ENCODE measurements around the gene RNF223. TPM values are rescaled to one million over a fixed set of nuclear protein-coding genes. Genes with fewer than 3 reads are reported as not detected.
"Not testable (repeated sequence)": the region's sequence is repeated elsewhere in the genome, so short reads cannot be mapped to it uniquely, and the experiment has no call there.

RNF223 gene
- total RNA-seq, 1 experiment from 2014 or later: not detected

DNA sequence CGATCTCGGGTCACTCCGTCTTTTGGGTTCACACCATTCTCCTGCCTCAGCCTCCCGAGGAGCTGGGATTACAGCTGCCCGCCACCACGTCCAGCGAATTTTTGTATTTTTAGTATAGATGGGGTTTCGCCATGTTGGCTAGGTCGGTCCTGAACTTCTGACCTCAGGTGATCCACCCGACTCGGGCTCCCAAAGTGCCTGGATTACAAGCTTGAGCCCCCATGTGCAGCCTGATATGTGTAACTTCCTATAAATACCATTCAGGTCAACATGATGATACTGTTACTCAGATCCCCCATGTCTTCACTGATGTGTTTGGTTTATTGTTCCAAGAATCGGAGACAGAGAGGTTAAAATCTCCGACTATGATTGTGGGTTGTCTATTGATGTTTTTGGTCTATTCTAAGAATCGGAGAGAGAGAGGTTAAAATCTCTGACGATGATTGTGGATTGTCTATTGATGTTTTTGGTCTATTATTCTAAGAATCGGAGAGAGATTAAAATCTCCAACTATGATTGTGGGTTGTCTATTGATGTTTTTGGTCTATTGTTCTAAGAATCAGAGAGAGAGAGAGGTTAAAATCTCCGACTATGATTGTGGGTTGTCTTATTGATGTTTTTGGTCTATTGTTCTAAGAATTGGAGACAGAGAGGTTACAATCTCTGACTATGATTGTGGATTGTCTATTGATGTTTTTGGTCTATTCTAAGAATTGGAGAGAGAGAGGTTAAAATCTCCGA, 24.7 kb upstream of the RNF223 start:
- Histone ChIP-seq H3K4me3 (no peak overlapping the region), H3K36me3 (no peaks in the 10 kb centered on the region), H3K27me3 (replicated peaks) (0 out of 2 replicates have a peak, but pooled peaks cover 4% of the 10 kb centered on the region), H3K9me3 (replicated peaks) (no peaks in the 10 kb centered on the region), H3K4me1 (replicated peaks) (no peaks in the 10 kb centered on the region), H3K27ac (no peak overlapping the region)
- DNase-seq (ENCODE audit: low read depth in 1 of 2, low spot score in 2 of 2): peak in 1 of 2 experiments; percentile 21

DNA sequence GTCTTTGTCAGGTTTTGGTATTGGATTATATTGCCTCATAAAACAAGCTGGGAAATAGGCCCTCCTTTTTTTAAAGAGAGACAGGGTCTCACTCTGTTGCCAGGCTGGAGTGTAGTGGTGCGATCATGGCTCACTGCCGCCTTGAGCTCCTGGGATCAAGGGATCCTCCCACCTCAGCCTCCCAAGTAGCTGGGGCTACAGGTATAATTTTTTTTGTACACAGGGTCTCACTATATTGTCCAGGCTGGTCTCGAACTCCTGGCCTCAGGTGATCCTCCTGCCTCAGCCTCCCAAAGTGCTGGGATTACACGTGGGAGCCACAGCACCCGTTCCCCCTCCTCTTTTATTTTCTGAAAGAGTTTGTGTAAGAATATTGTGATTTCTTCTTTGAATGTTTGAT, 22.0 kb upstream of the RNF223 start:
- H3K4me3 ChIP-seq; H3K27ac ChIP-seq; H3K9me3 ChIP-seq (replicated peaks); H3K36me3 ChIP-seq; H3K27me3 ChIP-seq (replicated peaks); H3K4me1 ChIP-seq (replicated peaks): not testable (repeated sequence)
- DNase-seq (ENCODE audit: low read depth in 1 of 2, low spot score in 2 of 2): peak in 1 of 2 experiments; percentile 3

DNA sequence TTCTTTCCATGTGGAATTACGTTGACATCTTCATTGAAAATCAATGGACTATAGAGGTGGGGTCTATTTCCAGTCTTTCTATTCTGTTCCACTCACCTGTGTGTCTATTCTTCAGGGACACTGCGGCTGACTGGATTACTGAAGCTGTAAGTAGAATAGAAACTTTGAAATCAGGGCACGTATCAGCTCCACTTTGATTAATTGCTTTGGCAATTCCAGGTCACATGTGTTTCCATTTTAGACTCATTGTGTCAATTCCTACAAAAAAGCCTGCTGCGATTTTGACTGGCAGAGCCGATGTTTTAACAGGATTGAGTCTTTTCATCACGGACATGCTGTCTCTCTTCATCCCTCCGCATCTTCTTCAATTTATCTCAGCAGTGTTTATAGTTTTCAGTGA, 20.9 kb upstream of the RNF223 start:
- Histone ChIP-seq H3K4me1 (replicated peaks) (no peaks in the 10 kb centered on the region), H3K36me3 (no peaks in the 10 kb centered on the region), H3K9me3 (replicated peaks) (no peaks in the 10 kb centered on the region), H3K27ac (no peak overlapping the region), H3K27me3 (replicated peaks) (0 out of 2 replicates have a peak, but pooled peaks cover 4% of the 10 kb centered on the region), H3K4me3 (no peak overlapping the region)
- peak in 1 of 2 experiments; percentile 5 for DNase-seq (ENCODE audit: low read depth in 1 of 2, low spot score in 2 of 2)

DNA sequence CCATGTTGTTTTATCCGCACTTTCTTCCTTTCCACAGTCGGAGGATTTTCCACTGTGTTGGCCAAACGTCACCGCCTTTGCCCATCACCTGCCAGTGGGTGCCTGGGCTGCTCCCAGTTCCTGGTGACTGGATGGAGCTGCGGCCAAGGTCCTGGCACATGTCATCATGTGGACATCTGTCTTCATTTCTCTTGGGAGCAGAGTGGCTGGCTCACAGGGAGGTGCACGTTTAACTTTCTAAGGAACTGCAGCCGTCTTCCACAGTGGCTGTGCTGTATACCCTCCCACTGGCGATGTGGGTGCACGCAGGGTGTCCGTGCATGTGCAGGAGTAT, 19.5 kb upstream of the RNF223 start:
- DNase-seq (ENCODE audit: low read depth in 1 of 2, low spot score in 2 of 2): peak in 1 of 2 experiments; percentile 31
- Histone ChIP-seq H3K4me3 (no peak overlapping the region), H3K36me3 (no peaks in the 10 kb centered on the region), H3K27me3 (replicated peaks) (0 out of 2 replicates have a peak, but pooled peaks cover 2% of the 10 kb centered on the region), H3K27ac (no peak overlapping the region), H3K9me3 (replicated peaks) (no peaks in the 10 kb centered on the region), H3K4me1 (replicated peaks) (no peaks in the 10 kb centered on the region)

DNA sequence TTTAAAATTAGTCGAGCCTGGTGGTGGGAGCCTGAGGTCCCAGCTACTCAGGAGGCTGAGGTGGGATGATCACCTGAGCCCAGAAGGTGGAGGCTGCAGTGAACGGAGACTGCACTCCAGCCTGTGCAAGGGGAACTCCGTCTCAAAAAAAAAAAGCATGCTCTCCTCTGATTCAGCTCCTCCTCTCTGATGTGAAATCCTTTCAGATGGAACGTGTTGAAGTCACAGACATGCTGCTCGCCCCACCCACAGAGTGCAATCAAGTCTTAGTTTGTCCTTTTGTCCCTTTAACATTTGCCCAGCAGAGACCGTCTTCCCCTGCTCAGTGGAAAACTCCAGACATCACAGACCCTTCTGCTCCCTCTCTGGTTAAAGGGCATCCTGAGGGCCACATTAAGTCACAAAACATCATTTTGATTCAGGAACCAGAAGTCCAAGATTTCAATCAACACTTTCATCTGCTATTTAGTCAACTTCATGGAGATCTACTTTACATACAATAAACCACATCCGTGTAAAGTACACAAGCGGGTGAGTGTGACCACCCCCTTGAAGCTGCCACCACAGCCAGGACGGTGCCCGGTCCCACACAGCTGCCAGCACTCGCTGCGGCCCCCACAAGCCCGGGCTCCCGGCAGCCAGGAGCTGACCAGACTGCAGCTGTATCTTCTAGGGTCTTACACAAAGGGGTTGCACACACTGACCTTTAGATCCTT, 18.9 kb upstream of the RNF223 start:
- DNase-seq (ENCODE audit: low read depth in 1 of 2, low spot score in 2 of 2): peak in 1 of 2 experiments; percentile 26
- Histone ChIP-seq H3K27ac (no peak overlapping the region), H3K4me3 (no peak overlapping the region), H3K4me1 (replicated peaks) (no peaks in the 10 kb centered on the region), H3K27me3 (replicated peaks) (no peaks in the 10 kb centered on the region), H3K36me3 (no peaks in the 10 kb centered on the region), H3K9me3 (replicated peaks) (no peaks in the 10 kb centered on the region)

DNA sequence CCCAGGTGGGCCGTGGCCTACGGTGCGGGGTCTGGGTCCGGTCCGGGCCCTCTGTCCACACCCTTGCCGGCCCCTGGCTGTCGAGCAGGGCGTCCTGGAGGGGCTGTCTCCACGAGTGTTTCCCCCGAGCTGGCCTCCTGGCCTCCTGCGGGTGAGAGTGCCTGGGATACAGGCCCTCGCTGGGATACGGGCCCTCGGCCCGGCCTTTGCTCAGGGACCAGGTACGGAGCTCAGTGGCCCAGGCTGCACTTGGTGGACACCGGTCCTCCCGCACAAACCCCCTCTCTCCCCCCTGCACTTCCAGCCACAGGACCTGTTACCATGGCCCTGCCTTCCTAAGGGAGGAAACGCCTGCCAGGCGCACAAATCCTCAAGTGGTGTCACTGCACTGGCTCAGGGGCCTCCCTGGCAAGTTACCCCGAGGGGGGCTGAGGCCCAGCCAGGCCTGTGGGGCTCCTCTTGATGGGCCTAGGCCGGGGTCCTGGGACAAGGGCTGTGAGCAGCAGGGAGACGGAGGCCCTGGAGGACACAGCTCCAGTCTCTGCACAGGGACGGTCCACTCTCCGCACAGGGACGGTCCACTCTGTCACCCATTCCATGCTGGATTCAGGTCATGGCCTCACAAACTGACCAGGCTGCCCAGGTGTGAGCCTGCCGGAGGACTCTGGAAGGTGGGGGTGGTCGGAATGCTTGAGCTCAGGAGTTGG, 18.2 kb upstream of the RNF223 start:
- Histone ChIP-seq H3K4me1 (replicated peaks) (no peaks in the 10 kb centered on the region), H3K27me3 (replicated peaks) (no peaks in the 10 kb centered on the region), H3K4me3 (no peak overlapping the region), H3K9me3 (replicated peaks) (no peaks in the 10 kb centered on the region), H3K27ac (no peak overlapping the region), H3K36me3 (no peaks in the 10 kb centered on the region)
- peak in 1 of 2 experiments; percentile 39 for DNase-seq (ENCODE audit: low read depth in 1 of 2, low spot score in 2 of 2)

DNA sequence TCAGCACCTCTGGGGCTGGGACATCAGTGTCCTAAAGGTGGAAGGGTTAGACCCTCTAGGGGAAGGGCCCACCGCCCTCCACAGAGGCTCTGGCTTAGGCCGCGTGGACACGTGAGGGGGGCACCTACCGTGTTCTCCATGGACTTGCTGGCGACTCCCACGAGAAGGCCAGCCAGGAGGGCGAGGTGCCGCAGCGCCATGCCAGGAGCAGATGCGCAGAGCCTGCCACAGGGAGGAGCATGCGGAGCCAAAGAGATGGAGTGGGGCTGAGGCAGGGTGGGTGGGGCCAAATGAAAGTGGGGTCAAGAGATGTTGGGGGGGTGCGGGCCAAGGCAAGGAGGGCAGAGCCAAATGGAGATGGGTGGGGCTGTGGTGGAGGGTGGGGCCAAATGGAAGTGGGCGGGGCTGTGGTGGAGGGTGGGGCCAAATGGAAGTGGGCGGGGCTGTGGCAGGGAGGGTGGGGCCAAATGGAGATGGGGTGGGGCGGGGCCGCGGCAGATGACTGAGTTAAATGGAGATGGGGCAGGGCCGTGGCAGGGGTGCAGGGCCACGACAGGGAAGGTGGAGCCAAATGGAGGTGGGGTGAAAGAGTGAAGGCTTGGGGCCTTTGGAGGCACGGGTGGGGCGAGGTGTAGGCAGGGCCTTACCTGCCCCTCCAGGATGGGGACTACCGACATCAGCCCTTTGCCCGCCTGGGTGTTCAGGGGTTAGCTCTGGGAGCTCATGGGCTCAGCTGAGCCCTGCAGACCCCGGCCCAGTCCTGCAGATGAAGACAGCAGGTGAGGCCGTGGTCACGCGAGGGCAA, 17.4 kb upstream of the RNF223 start:
- Histone ChIP-seq H3K27me3 (replicated peaks) (no peaks in the 10 kb centered on the region), H3K4me1 (replicated peaks) (no peaks in the 10 kb centered on the region), H3K4me3 (no peak overlapping the region), H3K36me3 (no peaks in the 10 kb centered on the region), H3K27ac (no peak overlapping the region), H3K9me3 (replicated peaks) (no peaks in the 10 kb centered on the region)
- peak in 1 of 2 experiments; percentile 38 for DNase-seq (ENCODE audit: low read depth in 1 of 2, low spot score in 2 of 2)

DNA sequence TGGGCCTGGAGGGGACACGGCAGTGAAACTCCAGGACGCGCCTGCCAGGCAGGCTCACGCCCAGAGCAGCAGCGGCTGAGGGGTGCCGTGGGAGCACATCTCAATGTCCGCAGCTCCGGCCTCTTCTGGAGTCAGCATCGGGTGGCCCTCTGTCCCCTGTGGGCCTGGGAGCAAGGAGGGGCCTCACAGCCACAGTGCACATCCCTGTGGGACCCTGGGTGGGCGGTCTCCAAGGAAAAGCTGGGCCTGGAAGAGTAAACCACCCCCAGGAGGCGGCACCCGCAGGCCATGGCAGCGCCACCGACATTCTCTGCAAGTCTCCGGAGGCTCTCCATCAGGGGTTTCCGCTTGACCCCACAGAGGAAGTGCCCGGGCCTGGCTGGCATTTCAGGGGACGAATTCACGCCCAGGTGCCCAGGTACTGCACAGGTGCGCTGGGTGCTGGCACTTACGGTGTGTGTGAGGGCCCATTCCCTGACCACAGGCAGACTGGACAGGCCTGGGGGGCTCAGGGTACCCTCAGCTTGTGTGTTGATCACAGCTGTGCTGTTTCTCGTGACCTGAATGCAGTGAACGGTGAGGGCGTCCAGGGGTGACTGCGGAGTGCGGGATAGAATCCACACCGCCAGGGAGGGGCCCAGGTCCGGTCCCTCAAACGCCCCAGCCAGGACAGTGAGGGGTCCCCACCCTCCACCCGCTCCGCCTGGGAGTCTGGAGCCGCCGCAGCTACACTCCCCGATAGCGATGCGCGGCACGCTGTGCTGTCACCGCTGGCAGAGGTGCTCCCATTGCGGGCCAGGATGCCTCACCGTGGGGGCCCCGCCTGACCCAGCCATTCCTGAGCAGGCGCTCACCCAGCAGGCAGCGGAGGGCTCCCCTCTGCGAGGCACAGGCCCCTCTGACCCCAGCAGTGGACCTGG, 16.6 kb upstream of the RNF223 start:
- peak in 1 of 2 experiments; percentile 43 for DNase-seq (ENCODE audit: low read depth in 1 of 2, low spot score in 2 of 2)
- no peaks in the 10 kb centered on the region for H3K36me3 ChIP-seq

DNA sequence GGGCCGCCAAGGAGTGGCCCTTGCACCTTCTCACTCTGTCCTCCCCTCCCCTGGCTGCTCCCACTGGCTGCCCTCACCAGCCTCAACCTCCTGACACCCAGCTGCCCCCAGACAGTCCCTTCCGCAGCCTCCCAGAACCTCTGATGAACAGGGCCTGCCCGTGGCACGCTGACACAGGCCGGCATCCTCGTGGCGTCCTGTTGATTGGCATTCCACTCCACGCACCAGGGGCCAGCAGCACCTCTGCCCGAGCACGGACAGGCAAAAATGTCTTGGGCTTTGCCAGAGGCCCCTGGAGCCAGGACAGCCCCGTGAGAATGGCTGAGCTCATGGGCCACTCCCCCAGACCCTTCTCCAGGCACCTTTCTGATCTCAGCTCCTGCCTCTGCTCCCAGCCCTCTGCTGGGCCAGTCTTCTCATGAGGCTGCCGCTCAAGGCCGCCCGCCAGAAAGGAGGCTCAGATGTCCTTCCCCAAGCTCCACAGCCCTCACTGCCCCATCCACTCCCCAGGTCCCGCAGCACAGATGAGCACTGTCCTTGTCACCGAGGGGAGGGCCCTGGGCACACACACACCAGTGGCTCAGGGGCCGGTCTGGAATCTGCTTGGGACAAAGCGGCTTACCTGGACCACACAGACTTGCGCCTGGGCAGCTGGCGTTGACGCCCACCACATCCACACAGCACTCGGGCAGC, 15.8 kb upstream of the RNF223 start:
- H3K9me3 ChIP-seq (replicated peaks): no peaks in the 10 kb centered on the region
- no peak overlapping the region for H3K27ac ChIP-seq
- H3K4me1 ChIP-seq (replicated peaks): no peaks in the 10 kb centered on the region
- no peaks in the 10 kb centered on the region for H3K36me3 ChIP-seq
- H3K4me3 ChIP-seq: no peak overlapping the region
- no peaks in the 10 kb centered on the region for H3K27me3 ChIP-seq (replicated peaks)
- DNase-seq (ENCODE audit: low read depth in 1 of 2, low spot score in 2 of 2): peak in 1 of 2 experiments; percentile 37

More for the DNA sequence above, 16.6 kb upstream of the RNF223 start:
- Histone ChIP-seq H3K27me3 (replicated peaks) (no peaks in the 10 kb centered on the region), H3K4me3 (no peak overlapping the region), H3K4me1 (replicated peaks) (no peaks in the 10 kb centered on the region), H3K9me3 (replicated peaks) (no peaks in the 10 kb centered on the region), H3K27ac (no peak overlapping the region)

DNA sequence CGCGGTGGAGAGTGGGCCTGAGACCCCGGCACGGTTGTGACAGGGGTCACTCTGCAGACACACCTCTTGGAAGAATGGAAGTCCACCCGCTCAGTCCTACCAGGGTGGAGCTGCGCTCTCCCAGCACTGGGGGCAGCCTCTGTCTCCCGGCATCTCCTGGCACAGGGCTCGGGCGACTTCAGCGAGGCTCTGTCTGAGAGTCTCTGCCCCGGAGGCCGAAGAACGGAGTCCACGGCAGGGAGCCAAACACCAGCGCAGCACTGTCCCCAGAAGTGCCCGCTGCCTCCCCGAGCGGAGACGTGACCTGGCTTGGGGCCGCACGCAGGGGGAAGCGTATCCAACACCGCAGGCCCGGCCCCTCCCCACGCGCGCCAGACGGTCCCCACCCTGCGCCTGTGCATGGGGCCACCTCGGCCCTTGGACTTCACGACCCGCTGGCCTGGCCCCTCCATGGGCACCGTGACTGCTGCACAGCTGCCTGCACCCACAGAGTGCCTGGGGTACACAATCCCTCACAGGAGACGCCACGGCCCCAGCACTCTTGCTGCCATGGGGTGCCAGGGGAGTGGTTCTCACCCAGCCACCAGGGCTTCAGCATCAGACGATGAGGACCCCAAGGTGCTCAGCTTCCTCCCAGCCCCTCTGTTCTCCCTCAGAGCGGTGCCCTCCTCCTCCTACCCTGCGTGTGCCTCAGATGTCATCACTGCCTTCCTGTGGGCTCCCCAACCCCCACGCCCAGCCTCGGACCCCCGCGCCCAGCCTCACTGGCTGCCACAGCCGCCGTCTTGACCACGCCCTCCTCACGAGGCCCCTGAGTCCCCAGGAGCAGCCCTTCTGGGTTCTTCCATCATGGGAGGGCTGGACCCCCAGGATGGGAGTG, 14.9 kb upstream of the RNF223 start:
- Histone ChIP-seq H3K4me3 (no peak overlapping the region), H3K27me3 (replicated peaks) (no peaks in the 10 kb centered on the region), H3K9me3 (replicated peaks) (no peaks in the 10 kb centered on the region), H3K36me3 (no peaks in the 10 kb centered on the region), H3K4me1 (replicated peaks) (no peaks in the 10 kb centered on the region), H3K27ac (no peak overlapping the region)
- DNase-seq (ENCODE audit: low read depth in 1 of 2, low spot score in 2 of 2): peak in 1 of 2 experiments; percentile 40

DNA sequence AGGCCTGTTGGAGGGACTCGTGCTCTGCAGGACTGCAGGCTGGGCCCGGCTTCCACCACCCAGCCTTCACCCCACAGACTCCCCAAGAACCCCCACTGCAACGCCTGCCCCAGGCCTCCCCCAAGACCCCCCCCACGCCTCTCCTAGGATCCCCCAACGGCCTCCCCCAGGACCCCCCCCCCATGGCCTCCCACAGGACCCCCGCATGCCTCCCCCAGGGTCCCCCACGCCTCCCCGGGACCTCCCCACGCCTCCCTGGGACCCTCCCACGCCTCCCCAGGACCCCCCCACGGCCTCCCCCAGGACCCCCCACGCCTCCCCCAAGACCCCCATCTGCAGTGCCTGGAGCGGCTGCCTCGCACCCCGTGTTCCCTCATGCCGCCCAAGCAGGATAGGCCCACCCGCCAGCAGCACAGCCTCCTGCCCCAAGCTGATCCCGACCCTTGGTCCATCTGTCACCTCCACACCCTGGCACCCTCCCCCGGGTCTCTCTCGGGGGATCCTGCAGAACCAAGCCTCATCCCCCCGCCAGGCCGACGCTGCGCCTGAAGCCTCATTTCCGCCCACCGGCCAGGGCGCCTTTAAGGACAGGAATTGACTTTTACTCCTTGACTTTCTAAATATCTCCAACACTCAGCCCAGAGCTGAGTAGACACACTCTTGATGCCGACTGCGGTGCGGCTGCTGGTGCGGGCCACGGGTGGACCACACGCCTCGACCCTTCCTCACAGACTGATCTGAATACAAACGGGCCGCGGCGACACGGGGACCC, 14.1 kb upstream of the RNF223 start:
- peak in 1 of 2 experiments; percentile 40 for DNase-seq (ENCODE audit: low read depth in 1 of 2, low spot score in 2 of 2)

More for the DNA sequence above, 14.1 kb upstream of the RNF223 start:
- Histone ChIP-seq H3K27me3 (replicated peaks) (no peaks in the 10 kb centered on the region), H3K36me3 (no peaks in the 10 kb centered on the region), H3K4me1 (replicated peaks) (no peaks in the 10 kb centered on the region), H3K4me3 (no peak overlapping the region), H3K27ac (no peak overlapping the region), H3K9me3 (replicated peaks) (no peaks in the 10 kb centered on the region)

All from SJSA1 (cell line).